Esophagus squamous epithelium (tissue), 4 donors: Measurements from ENCODE around the gene KCTD20.

Experiments
- CTCF ChIP-seq, 6 experiments: fragments of 450-650 bp in 4 of 6; fragments of 200-600 bp in 2 of 6; sonication (generic) in 2 of 6; IDR thresholded peaks; one replicate each; pipeline ENCODE4 v1.5.1; 2016 to 2019; ENCODE audit warnings: antibody characterized with exemption in 6 of 6, mild to moderate bottlenecking in 4 of 6, moderate library complexity in 4 of 6
- POLR2A ChIP-seq, 4 donors: fragments of 450-650 bp; IDR thresholded peaks; one replicate each; pipeline ENCODE4 v1.6.1; 2017; ENCODE audit warnings: antibody characterized with exemption in 4 of 4, mild to moderate bottlenecking in 4 of 4, moderate library complexity in 3 of 4

- no peak for TF ChIP-seq CTCF (IDR thresholded peaks at IDR 0.05)
- TF ChIP-seq POLR2A (IDR thresholded peaks at IDR 0.05), result no peak
Measured at GRCh38 chr6:36524871-36525270, 82.1 kb downstream of the KCTD20 start.
